GM21526 (cell line): Measurements from ENCODE around the gene DYRK1A.

Source experiments
- ATAC-seq: cut with Tn5 transposase; IDR thresholded peaks from one replicate; pipeline ENCODE4 v1.9.1; 2021; ENCODE audit warnings: moderate library complexity; ENCODE audit not compliant: unreplicated experiment, low FRiP score

Gene DYRK1A

DNA sequence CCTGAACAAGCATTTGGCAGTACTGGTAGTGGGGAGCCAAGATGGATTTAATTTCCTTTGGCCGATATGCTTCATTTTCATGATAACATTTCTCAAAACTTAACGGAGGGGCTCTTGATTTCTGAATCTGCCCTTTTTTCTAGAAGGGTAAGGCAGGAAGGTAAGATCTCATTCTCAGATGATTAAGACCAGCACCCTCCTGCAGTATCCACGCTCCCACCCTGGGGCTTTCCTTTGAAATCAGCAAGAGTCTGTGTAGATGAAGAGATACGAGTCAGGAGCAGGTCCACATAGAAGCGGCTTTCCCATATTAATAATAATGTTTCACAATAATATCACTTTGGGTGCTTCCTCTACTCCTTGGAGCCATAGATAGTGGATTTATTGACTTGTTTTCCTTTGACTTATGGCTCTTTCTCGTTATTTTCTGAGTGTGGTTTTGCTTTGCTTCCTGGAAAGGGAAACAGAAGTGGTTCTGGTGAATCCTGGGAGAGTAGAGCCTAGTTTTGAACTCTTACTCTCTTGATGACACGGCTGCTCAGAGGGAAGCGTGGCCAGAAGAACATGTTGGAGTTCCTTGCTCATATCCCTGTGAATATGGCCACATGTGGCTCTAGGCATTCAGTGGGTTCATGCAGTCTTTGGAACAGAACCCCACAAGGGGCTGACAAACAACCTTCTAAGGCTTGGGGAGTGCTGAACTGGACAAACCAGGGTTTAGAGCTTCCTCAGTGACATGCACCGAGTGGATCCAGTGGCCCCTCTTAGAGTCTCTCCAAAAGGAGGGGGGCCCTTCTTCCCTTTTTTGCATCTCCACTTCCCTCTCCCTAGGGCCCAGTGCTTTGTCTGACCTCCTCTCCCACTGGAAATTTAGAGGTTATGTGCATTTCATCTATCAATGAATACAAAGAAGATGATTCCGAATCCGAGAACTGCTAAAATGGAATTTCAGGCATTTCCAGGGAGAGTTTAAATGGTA, 195.7 kb downstream of the DYRK1A start:
- no peak for ATAC-seq

DNA sequence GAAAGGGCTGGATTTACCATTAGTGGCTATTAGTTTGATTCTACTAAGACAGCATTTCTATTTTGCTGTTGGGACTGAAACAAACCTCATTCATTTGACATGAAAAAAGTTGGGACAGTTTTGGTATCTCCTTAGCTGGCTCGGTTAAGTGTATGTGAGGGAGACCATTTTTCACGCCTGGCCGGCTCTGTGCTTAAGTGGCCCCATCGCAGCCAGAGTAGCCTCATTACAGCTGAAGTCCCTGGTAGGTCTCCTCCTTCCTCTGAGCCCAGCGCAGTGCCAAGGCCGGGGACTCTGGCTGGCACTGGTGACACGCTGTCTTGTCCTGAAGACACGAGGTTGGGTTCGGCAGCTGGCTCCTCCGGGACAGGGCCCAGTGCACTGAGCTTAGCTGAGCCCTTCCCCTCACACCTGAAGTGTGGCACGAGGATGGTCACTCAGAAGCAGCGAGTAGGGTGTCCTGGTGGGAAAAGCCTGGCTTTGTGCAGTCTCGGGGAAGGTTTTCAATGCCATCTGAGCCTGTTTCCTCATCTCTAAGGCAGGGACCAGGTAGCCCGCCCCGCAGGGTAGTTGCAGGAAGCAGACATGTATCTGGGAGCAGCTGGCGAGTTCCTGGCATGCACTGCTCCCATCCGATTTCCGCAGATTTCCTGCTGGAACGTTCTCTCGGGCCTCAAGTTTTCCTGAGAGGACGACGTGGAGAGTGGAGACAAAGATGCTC, 196.5 kb downstream of the DYRK1A start:
- peak; percentile 28 for ATAC-seq

DNA sequence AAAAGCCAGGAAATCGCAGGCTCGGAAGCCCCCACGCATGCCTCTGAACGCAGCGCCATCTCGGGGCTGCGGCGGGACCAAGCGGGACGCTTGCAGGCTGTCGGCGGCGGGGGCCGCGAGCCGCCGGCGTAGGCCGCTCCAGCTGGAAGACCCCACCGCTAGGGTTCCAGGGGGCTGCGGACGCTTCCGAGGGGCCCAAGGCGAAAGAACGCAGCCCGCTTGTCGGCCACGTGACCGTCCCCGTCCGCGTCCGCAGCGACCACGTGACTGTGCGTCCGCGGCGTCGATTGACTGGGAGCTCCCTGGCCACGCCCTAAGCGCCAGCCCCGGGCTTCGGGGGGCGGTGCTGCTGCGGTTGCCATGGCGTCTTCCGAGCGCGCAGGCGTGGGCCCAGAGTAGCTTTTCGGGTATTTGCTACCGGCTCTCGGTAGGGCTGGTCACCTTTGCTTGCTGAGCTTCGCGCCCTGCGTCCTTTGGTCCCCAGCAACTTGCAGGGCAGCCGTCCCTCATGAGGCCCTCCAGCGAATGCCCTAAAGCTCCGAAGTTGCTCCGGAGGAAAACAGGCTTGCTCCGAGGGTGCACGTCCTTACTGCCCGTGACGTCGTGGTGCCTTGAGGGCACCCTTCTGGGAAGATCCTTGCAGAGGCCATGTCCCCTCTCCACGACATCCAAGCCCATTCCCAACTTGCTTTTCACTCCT, 197.2 kb downstream of the DYRK1A start:
- peak; percentile 84 for ATAC-seq

DNA sequence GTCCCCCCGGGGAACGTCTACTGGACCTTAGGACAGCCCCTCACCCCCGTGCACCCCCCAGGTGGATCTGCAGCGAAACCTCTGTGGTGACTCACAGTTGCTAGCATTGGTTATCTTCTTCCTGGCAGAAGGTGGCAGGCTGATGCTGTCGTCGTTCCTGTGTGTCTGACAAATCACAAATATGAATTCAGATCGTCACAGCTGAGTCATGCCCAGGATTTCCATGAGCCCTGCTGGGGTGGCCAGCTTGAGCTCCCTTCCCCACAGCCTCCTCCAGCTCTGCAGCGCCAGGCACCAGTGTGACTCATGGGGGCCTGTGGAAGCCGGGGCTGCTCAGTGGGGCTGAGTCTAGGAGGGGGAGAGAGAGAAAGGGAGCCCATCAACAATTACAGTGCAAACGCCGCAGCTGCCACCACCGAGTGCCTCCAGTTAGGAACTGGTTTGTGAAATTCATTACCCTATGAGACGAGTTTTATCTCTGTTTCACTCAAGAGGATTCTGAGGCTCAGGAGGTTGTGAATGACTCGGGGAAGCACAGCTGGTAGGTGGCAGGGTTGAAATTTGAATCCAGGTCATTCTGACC, 197.9 kb downstream of the DYRK1A start:
- ATAC-seq, result peak; percentile 42

DNA sequence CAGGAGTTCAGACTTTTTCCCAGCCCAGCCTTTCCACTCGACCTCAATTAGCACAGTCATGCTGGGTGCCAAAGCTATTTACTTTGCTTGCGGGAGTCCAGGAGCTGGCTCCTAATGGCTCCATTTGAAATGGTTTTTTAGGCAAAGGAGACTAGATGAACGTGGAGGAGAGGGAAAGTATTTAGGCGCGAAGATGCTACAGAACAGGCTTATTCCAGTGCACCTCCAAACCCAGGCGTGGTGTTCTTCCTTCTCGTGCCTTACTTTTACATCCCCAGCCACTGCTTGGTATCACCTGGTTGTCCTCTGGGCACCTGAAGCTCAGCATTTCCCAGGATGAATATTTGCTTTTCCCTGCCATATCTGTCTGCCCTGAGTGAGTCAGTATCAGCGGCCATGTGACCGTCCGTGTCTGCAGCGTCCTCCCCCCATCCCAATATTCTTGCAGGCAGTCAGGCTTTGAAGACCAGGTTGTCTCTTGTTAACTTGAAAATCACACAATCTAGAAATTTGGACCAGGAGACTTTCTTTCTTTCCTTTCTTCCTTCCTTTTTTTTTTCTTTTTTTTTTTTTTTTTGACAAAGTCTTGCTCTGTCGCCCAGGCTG, 198.5 kb downstream of the DYRK1A start:
- no peak for ATAC-seq

DNA sequence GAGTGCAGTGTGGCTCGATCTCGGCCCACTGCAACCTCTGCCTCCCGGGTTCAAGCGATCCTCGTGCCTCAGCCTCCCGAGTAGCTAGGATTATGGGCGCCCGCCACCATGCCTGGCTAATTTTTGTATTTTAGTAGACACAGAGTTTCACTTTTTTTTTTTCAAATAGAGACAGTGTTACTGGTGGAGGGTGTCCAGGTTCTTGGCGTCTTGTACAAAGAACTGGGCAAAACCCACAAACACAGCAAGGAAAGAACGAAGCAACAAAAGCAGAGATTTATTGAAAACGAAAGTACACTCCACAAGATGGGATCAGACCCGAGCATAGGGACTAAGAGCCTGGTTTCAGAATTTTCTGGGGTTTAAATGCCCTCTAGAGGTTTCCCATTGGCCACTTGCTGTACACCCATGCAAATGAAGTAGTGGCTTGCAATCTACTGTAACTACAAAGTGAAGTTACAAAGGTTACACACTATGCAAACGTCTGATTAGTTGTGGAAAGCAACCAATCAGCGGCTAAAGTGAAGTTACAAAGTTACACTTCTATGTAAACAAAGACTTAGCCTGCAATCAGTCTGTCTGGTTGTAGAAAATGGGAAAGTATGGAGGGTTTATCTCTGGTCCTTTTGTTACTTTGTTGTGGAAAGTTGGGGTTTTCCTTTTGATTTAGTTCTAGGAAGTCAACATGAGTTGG, 199.1 kb downstream of the DYRK1A start:
- ATAC-seq, result no peak

DNA sequence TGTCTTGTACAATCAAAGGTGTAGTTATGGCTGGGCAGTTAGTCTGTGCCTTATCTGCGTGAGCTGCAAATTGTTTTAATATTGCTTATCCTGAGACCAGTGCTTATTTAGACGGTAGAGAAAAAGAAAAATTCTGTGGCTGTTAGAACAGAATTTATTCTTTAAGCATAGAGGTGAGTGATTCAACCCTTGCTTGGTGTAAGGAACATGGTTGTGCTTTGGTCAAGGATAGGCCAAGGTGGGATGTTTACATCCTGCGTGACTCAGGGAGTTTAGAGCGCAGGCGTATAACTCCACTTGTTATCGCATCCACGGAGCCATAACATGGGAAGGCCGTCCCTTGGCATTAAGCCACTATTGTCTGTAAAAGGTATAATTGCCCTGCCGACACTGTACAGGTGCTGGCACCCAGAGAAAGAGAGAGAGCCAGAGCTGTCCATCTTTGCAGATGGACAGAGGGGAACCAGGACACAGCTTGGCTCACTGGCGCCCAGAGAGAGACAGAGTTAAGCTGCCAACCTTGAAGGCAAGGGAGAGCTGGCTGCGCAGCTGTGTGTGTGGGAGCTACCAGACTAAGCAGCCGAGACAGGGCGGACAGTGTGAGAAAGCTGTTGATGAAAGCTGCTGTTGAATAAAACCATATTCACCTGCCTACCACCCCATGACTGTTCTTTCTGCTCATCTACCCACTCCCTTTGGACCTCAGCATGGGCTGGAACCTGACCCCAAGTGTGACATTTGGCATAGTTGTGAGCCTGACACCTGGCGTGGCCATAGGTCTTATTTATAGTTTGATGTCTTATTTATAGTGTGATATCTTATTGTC, 200.4 kb downstream of the DYRK1A start:
- no peak for ATAC-seq

DNA sequence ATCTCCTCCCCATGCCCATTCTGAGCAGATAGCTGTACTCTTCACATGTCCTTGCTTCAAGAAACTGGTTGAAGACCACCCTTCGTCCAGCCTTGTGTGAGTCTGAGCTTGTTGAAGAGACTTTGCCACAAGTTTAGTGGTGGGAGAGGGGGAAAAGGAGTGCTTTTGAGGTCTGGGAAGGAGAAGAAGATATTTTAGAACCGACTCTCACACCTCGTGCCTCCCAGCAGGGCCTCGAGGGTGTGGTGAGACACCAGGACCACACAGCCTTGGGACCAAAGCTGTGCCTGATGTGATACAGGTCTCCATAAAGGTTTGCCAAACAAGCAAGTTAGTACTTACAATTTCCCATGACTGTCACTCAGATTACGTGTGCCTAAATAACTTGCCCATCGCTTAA, 201.8 kb downstream of the DYRK1A start:
- no peak for ATAC-seq

DNA sequence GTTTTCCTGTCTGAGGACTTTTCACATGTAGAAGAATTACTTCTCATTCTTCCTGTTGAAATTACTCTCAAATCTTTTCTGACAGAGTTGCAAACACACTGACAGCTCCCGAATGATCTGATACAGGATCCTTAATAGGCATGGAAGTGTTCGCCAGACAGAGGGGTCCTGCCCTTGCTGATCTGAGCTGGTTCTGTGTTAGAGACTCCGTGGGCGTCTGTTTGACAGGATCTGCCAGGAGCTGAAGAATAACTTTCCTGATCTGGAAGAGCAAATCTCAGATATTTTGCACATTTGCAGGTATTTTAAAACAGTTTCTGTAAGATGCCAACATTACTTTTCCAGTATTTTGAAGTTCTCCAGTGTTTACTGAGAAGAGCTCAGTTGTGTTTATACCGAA, 202.3 kb downstream of the DYRK1A start:
- ATAC-seq, result no peak

DNA sequence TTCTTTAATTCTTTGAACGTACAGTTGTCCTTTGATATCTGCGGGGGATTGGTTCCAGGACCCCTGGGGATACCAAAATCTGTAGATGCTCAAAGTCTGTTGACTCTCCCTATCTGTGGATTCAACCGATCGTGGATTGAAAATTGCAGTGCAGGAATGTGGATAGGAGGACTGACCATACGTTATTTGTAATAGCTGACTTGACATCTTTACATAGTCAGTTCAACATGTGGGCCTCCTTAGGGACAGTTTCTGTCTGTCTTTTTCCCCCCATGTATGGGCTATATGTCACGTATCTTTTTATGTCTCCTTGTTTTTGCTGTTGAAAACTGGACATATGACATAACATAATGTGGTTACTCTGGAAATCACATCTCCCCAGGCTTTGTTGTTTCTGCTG, 204.9 kb downstream of the DYRK1A start:
- ATAC-seq, result no peak

DNA sequence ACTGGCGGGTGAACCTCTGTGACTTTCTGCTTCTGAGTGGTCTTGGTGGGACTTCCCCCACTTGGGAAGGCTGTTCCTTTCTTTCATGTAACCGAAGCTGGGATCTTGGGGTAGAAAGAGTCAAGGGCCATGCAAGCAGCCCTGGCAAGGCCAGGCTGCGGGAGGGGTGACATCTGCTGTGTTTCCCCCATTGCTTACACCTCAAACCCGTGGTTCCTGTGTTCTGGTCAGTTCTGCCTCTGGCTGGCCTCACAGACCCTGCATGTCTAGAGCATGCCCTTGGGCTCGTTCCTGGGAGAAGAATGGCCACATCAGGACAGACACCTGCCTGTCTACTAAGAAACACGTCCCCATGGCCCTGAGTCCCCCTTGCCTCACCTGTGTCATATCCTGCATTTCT, 207.7 kb downstream of the DYRK1A start:
- ATAC-seq, result no peak

DNA sequence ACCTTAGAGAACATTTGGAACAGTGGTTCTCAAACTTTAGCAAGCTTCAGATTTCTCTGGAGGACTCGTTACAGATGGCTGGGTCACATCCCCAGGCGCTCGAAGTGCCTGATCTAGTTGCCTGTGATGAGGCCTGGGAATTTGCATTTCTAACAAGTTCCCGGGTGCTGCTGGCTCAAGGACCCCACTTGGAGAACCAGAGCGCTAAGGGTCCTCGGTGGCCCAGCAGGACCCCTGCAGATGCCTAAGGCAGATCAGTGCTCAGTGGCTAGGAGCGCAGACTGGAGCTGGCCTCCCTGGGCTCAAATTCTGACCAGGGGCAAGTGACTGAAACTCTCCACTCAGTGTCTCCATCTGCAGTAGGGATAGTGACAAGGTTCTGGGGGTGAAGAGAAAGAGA, 208.2 kb downstream of the DYRK1A start:
- no peak for ATAC-seq

DNA sequence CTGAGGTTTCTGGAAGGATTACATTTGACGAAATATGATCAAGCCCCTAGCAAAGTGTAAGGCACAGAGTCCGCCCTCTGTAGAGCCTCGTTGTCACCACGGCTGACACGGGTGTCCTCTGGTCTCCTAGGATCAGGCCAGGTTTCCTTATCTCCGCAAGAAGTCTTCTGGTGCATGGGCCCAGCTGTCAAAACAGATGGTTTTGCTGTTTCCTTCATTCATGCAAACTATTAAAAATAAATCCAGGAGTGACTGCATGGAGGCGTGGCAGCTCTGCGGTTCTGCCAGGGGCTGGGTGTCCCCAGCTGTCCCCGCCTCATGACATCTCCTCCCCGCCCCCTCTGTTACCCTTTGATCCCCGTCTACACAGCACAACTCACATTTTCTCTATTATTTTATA, 209.0 kb downstream of the DYRK1A start:
- no peak for ATAC-seq
